NCI-H82 treated with DMSO at 0.1 percent for 48 hours (cell line): ENCODE results near the gene FGF12.

Source experiments
- DNase-seq: peaks from one replicate; lab custom pipeline; 2025; ENCODE audit not compliant: unreplicated experiment; lab: John Stamatoyannopoulos, UW

FGF12 gene

GRCh38 chr3:192212335-192212734, 515.0 kb downstream of the FGF12 start:
- no peak for DNase-seq

GRCh38 chr3:192207651-192208050, 519.7 kb downstream of the FGF12 start:
- DNase-seq: peak; percentile 89

- no peak for DNase-seq
Measured at GRCh38 chr3:192207239-192207638, 520.1 kb downstream of the FGF12 start.

GRCh38 chr3:192194085-192194484, 533.3 kb downstream of the FGF12 start:
- DNase-seq: peak; percentile 10

- DNase-seq: peak; percentile 69
Measured at GRCh38 chr3:192188218-192188835, 539.0 kb downstream of the FGF12 start.

- DNase-seq: no peak
Measured at GRCh38 chr3:192187485-192188051, 539.8 kb downstream of the FGF12 start.

- no peak for DNase-seq
Measured at GRCh38 chr3:192186498-192186897, 540.8 kb downstream of the FGF12 start.

- DNase-seq: no peak
Measured at GRCh38 chr3:192186045-192186444, 541.3 kb downstream of the FGF12 start.

- no peak for DNase-seq
Measured at GRCh38 chr3:192183109-192183508, 544.2 kb downstream of the FGF12 start.

GRCh38 chr3:192181151-192181550, 546.2 kb downstream of the FGF12 start:
- no peak for DNase-seq

- no peak for DNase-seq
Measured at GRCh38 chr3:192177383-192177782, 550.0 kb downstream of the FGF12 start.

- no peak for DNase-seq
Measured at GRCh38 chr3:192174283-192174682, 553.1 kb downstream of the FGF12 start.

- no peak for DNase-seq
Measured at GRCh38 chr3:192171213-192171612, 556.1 kb downstream of the FGF12 start.

GRCh38 chr3:192170659-192171058, 556.7 kb downstream of the FGF12 start:
- no peak for DNase-seq

GRCh38 chr3:192170031-192170430, 557.3 kb downstream of the FGF12 start:
- no peak for DNase-seq

- DNase-seq: no peak
Measured at GRCh38 chr3:192169332-192169915, 557.9 kb downstream of the FGF12 start.

GRCh38 chr3:192168202-192168601, 559.1 kb downstream of the FGF12 start:
- DNase-seq: no peak

- no peak for DNase-seq
Measured at GRCh38 chr3:192165552-192165951, 561.8 kb downstream of the FGF12 start.

GRCh38 chr3:192161661-192162060, 565.7 kb downstream of the FGF12 start:
- DNase-seq: no peak

- DNase-seq: no peak
Measured at GRCh38 chr3:192156382-192156781, 571.0 kb downstream of the FGF12 start.

GRCh38 chr3:192155194-192155593, 572.1 kb downstream of the FGF12 start:
- no peak for DNase-seq

- no peak for DNase-seq
Measured at GRCh38 chr3:192133271-192133670, 594.1 kb downstream of the FGF12 start.
